ENCODE measurements around the gene WDCP. TPM values are rescaled to one million over a fixed set of nuclear protein-coding genes. Genes with fewer than 3 reads are reported as not detected.

Gene WDCP
- total and polyA plus RNA-seq, 10 of the 15 experiments (the other 5 are each of a cell fraction or from before 2014, with no cell fraction given): 5.5 to 21.3 (median 13.2) TPM

GRCh38 chr2:24012521-24013188 lies 34.5 kb downstream of the WDCP start (continued):
- TF ChIP-seq, protein P1, sequence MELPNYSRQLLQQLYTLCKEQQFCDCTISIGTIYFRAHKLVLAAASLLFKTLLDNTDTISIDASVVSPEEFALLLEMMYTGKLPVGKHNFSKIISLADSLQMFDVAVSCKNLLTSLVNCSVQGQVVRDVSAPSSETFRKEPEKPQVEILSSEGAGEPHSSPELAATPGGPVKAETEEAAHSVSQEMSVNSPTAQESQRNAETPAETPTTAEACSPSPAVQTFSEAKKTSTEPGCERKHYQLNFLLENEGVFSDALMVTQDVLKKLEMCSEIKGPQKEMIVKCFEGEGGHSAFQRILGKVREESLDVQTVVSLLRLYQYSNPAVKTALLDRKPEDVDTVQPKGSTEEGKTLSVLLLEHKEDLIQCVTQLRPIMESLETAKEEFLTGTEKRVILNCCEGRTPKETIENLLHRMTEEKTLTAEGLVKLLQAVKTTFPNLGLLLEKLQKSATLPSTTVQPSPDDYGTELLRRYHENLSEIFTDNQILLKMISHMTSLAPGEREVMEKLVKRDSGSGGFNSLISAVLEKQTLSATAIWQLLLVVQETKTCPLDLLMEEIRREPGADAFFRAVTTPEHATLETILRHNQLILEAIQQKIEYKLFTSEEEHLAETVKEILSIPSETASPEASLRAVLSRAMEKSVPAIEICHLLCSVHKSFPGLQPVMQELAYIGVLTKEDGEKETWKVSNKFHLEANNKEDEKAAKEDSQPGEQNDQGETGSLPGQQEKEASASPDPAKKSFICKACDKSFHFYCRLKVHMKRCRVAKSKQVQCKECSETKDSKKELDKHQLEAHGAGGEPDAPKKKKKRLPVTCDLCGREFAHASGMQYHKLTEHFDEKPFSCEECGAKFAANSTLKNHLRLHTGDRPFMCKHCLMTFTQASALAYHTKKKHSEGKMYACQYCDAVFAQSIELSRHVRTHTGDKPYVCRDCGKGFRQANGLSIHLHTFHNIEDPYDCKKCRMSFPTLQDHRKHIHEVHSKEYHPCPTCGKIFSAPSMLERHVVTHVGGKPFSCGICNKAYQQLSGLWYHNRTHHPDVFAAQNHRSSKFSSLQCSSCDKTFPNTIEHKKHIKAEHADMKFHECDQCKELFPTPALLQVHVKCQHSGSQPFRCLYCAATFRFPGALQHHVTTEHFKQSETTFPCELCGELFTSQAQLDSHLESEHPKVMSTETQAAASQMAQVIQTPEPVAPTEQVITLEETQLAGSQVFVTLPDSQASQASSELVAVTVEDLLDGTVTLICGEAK (IDR thresholded peaks at IDR 0.05; ENCODE audit: borderline replicate concordance): no peak
- no peak for TF ChIP-seq KDM1A (IDR thresholded peaks at IDR 0.05; ENCODE audit: borderline replicate concordance)
- no peak for TF ChIP-seq RB1 (IDR thresholded peaks at IDR 0.05; ENCODE audit: borderline replicate concordance)

DNA sequence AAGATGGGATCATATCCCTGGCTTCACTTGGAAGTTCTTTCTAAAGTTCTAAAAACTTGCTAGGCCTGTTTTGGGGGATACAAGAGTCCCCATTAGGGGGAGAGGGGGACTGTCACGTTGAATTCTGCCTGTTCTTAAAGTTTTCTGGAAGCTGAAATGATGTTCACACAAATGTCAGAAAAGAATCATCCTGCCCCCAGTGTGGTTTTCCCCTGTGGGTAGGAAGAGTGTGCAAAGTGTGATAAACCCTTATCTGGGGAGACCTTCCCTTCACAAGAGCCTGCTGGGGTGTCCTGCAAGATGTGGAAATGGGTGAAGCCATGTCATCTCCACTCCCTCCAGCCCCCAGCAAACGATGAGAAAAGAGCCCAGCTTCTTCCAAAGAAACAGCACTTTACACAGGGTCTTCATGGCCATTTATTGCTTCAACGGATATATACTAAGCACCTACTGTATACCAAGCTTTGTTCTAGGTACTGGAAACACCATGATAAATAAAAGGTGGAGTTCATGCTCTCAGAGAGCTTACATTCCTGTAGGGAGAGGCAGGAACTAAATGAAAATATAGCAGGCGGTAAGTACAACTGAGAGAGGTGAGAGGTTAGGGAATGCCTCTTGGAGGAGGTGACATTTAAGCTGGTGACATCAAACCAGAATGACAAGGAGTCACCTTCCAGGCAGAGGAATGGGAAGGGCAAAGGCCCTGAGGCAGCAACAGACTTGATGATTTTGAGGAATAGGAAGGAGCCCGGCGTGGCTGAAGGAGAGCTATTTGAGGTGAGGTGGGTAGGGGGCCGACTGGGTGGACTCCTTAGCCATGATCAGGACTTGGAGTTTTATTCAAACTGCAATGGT lies 35.7 kb downstream of the WDCP start:
- in situ Hi-C loops (cut with MboI) (no loop called here), intact Hi-C loops (cut with micrococcal nuclease; ENCODE audit: unreplicated experiment) (no loop called here)
- ChIA-PET CTCF (interaction anchor here (1.3 kb wide), 1 partner anchor 73 kb away, joined by 3 read pairs; the partner anchor contains the start of gene TP53I3), POLR2A (no interaction called here), RAD21 (ENCODE audit: unreplicated experiment) (no interaction called here), SMC1A (ENCODE audit: uncharacterized antibody, unreplicated experiment) (no interaction called here)
- Histone ChIP-seq H3K4me1 (ENCODE audit: control insufficient read depth, insufficient read depth, low read length) (no peaks in the 10 kb centered on the region), H3K9ac (ENCODE audit: control insufficient read depth, insufficient read depth, low read length) (no peak overlapping the region), H3K4me3 (no peak overlapping the region), H3K36me3 (ENCODE audit: control insufficient read depth in 2 of 2, insufficient read depth in 2 of 2, low read length in 1 of 2) (no peaks in the 10 kb centered on the region), H3K79me2 (ENCODE audit: control insufficient read depth, insufficient read depth, low read length) (no peaks in the 10 kb centered on the region), H4K20me1 (ENCODE audit: control insufficient read depth, insufficient read depth) (no peaks in the 10 kb centered on the region), H3K27ac (ENCODE audit: control insufficient read depth, insufficient read depth) (no peak overlapping the region), H3K4me2 (ENCODE audit: control insufficient read depth, insufficient read depth) (no peak overlapping the region), H3K27me3 (replicated peaks in 1 of 2; ENCODE audit: control insufficient read depth in 2 of 2, insufficient read depth in 2 of 2, low read length in 1 of 2) (peaks cover 3 to 16% of the 10 kb centered on the region in 2 experiments), H2AFZ (ENCODE audit: control insufficient read depth, low read depth, low read length) (no peak overlapping the region), H3K9me3 (replicated peaks; ENCODE audit: control insufficient read depth, insufficient read depth, low read length) (no peaks in the 10 kb centered on the region)
- no TSS peak for BruUV-seq (replicated peaks)
- 51% methylated on average over 7 of the region's 7 CpGs for WGBS (ENCODE audit: insufficient coverage, insufficient replicate concordance, low lambda C conversion rate, missing lambda C conversion rate)
- no peak for DNase-seq (ENCODE audit: low read depth, low spot score)
- no peak for TF ChIP-seq TCF3 (IDR thresholded peaks at IDR 0.05; ENCODE audit: borderline replicate concordance, insufficient read depth, low read depth, low read length)
- TF ChIP-seq TCF7 (IDR thresholded peaks at IDR 0.05; ENCODE audit: borderline replicate concordance): no peak
- no peak for TF ChIP-seq SRF (IDR thresholded peaks at IDR 0.05; ENCODE audit: low read depth in 2 of 2, low read length in 2 of 2)
- no peak for TF ChIP-seq NKRF (conservative IDR thresholded peaks at IDR 0.05)
- TF ChIP-seq EZH2 (IDR thresholded peaks at IDR 0.05; ENCODE audit: borderline replicate concordance, control insufficient read depth, low read depth, low read length): no peak
- TF ChIP-seq BCL11A (IDR thresholded peaks at IDR 0.05; ENCODE audit: low read depth, low read length): no peak
- ATAC-seq: no peak
- no peak for FAIRE-seq

All from GM12878 (cell line).